ENCODE measurements around the gene UGT1A9.
"Not testable (repeated sequence)": the region's sequence is repeated elsewhere in the genome, so short reads cannot be mapped to it uniquely, and the experiment has no call there.

UGT1A9 gene

GRCh38 chr2:233743464-233744259 is 72.0 kb downstream of the UGT1A9 start:
- H3K36me3 Mint-ChIP-seq (ENCODE audit: insufficient read depth), result no peaks in the 10 kb centered on the region
- H3K9me3 Mint-ChIP-seq, result no peaks in the 10 kb centered on the region
- no peak overlapping the region for H3K27ac Mint-ChIP-seq (ENCODE audit: low read depth)
- ATAC-seq (replicated peaks; ENCODE audit: extremely low read depth, poor library complexity, severe bottlenecking), result no peak
- H3K27me3 Mint-ChIP-seq, result peaks cover 60% of the 10 kb centered on the region
- no peak overlapping the region for H3K4me3 Mint-ChIP-seq
- no peaks in the 10 kb centered on the region for H3K4me1 Mint-ChIP-seq
- DNase-seq (ENCODE audit: low spot score in 2 of 2), result no peak

- Mint-ChIP-seq H3K27me3 (peaks cover 60% of the 10 kb centered on the region), H3K9me3 (no peaks in the 10 kb centered on the region), H3K27ac (ENCODE audit: low read depth) (no peak overlapping the region), H3K4me3 (no peak overlapping the region), H3K36me3 (ENCODE audit: insufficient read depth) (no peaks in the 10 kb centered on the region), H3K4me1 (no peaks in the 10 kb centered on the region)
- DNase-seq (ENCODE audit: low spot score in 2 of 2), result no peak
- no peak for ATAC-seq (replicated peaks; ENCODE audit: extremely low read depth, poor library complexity, severe bottlenecking)
Observed at GRCh38 chr2:233745073-233745755, 73.5 kb downstream of the UGT1A9 start.

GRCh38 chr2:233745838-233746237 is 74.1 kb downstream of the UGT1A9 start:
- H3K4me1 Mint-ChIP-seq; H3K27ac Mint-ChIP-seq (ENCODE audit: low read depth); DNase-seq (ENCODE audit: low spot score in 2 of 2); H3K4me3 Mint-ChIP-seq; H3K9me3 Mint-ChIP-seq; ATAC-seq (replicated peaks; ENCODE audit: extremely low read depth, poor library complexity, severe bottlenecking); H3K36me3 Mint-ChIP-seq (ENCODE audit: insufficient read depth): not testable (repeated sequence)
- peaks cover 58% of the 10 kb centered on the region for H3K27me3 Mint-ChIP-seq

- H3K9me3 Mint-ChIP-seq, result no peaks in the 10 kb centered on the region
- H3K27me3 Mint-ChIP-seq, result peaks cover 58% of the 10 kb centered on the region
Observed at GRCh38 chr2:233746475-233747282, 75.0 kb downstream of the UGT1A9 start.

GRCh38 chr2:233747283-233747544 is 75.5 kb downstream of the UGT1A9 start:
- no peaks in the 10 kb centered on the region for H3K9me3 Mint-ChIP-seq
- no peak overlapping the region for H3K4me3 Mint-ChIP-seq
- no peaks in the 10 kb centered on the region for H3K36me3 Mint-ChIP-seq (ENCODE audit: insufficient read depth)
- H3K27me3 Mint-ChIP-seq, result peaks cover 64% of the 10 kb centered on the region
- H3K27ac Mint-ChIP-seq (ENCODE audit: low read depth), result no peak overlapping the region
- no peaks in the 10 kb centered on the region for H3K4me1 Mint-ChIP-seq
- no peak for DNase-seq (ENCODE audit: low spot score in 2 of 2)
- no peak for ATAC-seq (replicated peaks; ENCODE audit: extremely low read depth, poor library complexity, severe bottlenecking)

More at GRCh38 chr2:233746475-233747282, 75.0 kb downstream of the UGT1A9 start:
- H3K36me3 Mint-ChIP-seq (ENCODE audit: insufficient read depth), result no peaks in the 10 kb centered on the region
- H3K4me3 Mint-ChIP-seq, result no peak overlapping the region
- DNase-seq (ENCODE audit: low spot score in 2 of 2), result no peak
- ATAC-seq (replicated peaks; ENCODE audit: extremely low read depth, poor library complexity, severe bottlenecking), result no peak
- no peak overlapping the region for H3K27ac Mint-ChIP-seq (ENCODE audit: low read depth)
- H3K4me1 Mint-ChIP-seq, result no peaks in the 10 kb centered on the region

- H3K4me1 Mint-ChIP-seq; ATAC-seq (replicated peaks; ENCODE audit: extremely low read depth, poor library complexity, severe bottlenecking); H3K27ac Mint-ChIP-seq (ENCODE audit: low read depth); DNase-seq (ENCODE audit: low spot score in 2 of 2); H3K36me3 Mint-ChIP-seq (ENCODE audit: insufficient read depth); H3K4me3 Mint-ChIP-seq; H3K9me3 Mint-ChIP-seq: not testable (repeated sequence)
- peaks cover 80% of the 10 kb centered on the region for H3K27me3 Mint-ChIP-seq
Observed at GRCh38 chr2:233750689-233751088, 79.0 kb downstream of the UGT1A9 start.

- H3K4me1 Mint-ChIP-seq; DNase-seq (ENCODE audit: low spot score in 2 of 2); H3K36me3 Mint-ChIP-seq (ENCODE audit: insufficient read depth); H3K9me3 Mint-ChIP-seq; H3K4me3 Mint-ChIP-seq; H3K27ac Mint-ChIP-seq (ENCODE audit: low read depth); ATAC-seq (replicated peaks; ENCODE audit: extremely low read depth, poor library complexity, severe bottlenecking): not testable (repeated sequence)
- H3K27me3 Mint-ChIP-seq, result peaks cover 76% of the 10 kb centered on the region
Observed at GRCh38 chr2:233751212-233752009, 79.7 kb downstream of the UGT1A9 start.

GRCh38 chr2:233754872-233755611 is 83.3 kb downstream of the UGT1A9 start:
- DNase-seq (ENCODE audit: low spot score in 2 of 2), result no peak
- peaks cover 1% of the 10 kb centered on the region for H3K36me3 Mint-ChIP-seq (ENCODE audit: insufficient read depth)
- H3K27me3 Mint-ChIP-seq, result peaks cover 49% of the 10 kb centered on the region
- no peaks in the 10 kb centered on the region for H3K9me3 Mint-ChIP-seq
- H3K4me3 Mint-ChIP-seq, result no peak overlapping the region
- ATAC-seq (replicated peaks; ENCODE audit: extremely low read depth, poor library complexity, severe bottlenecking), result no peak
- no peaks in the 10 kb centered on the region for H3K4me1 Mint-ChIP-seq
- no peak overlapping the region for H3K27ac Mint-ChIP-seq (ENCODE audit: low read depth)

- H3K27ac Mint-ChIP-seq (ENCODE audit: low read depth), result no peak overlapping the region
- H3K27me3 Mint-ChIP-seq, result peaks cover 43% of the 10 kb centered on the region
- H3K9me3 Mint-ChIP-seq, result no peaks in the 10 kb centered on the region
- H3K4me1 Mint-ChIP-seq, result no peaks in the 10 kb centered on the region
- ATAC-seq (replicated peaks; ENCODE audit: extremely low read depth, poor library complexity, severe bottlenecking), result no peak
- peaks cover 1% of the 10 kb centered on the region for H3K36me3 Mint-ChIP-seq (ENCODE audit: insufficient read depth)
- no peak for DNase-seq (ENCODE audit: low spot score in 2 of 2)
- no peak overlapping the region for H3K4me3 Mint-ChIP-seq
Observed at GRCh38 chr2:233756429-233757081, 84.9 kb downstream of the UGT1A9 start.

- no peak overlapping the region for H3K27ac Mint-ChIP-seq (ENCODE audit: low read depth)
- H3K4me1 Mint-ChIP-seq, result no peaks in the 10 kb centered on the region
- H3K4me3 Mint-ChIP-seq, result no peak overlapping the region
- DNase-seq (ENCODE audit: low spot score in 2 of 2) (no peak), ATAC-seq (replicated peaks; ENCODE audit: extremely low read depth, poor library complexity, severe bottlenecking) (no peak)
- H3K27me3 Mint-ChIP-seq, result peaks cover 32% of the 10 kb centered on the region
- H3K36me3 Mint-ChIP-seq (ENCODE audit: insufficient read depth), result peaks cover 1% of the 10 kb centered on the region
- no peaks in the 10 kb centered on the region for H3K9me3 Mint-ChIP-seq
Observed at GRCh38 chr2:233758141-233758540, 86.4 kb downstream of the UGT1A9 start.

- no peaks in the 10 kb centered on the region for H3K4me1 Mint-ChIP-seq
- peaks cover 32% of the 10 kb centered on the region for H3K27me3 Mint-ChIP-seq
- no peaks in the 10 kb centered on the region for H3K9me3 Mint-ChIP-seq
- no peak for DNase-seq (ENCODE audit: low spot score in 2 of 2)
- H3K36me3 Mint-ChIP-seq (ENCODE audit: insufficient read depth), result peaks cover 1% of the 10 kb centered on the region
- H3K4me3 Mint-ChIP-seq, result no peak overlapping the region
- no peak overlapping the region for H3K27ac Mint-ChIP-seq (ENCODE audit: low read depth)
- ATAC-seq (replicated peaks; ENCODE audit: extremely low read depth, poor library complexity, severe bottlenecking), result no peak
Observed at GRCh38 chr2:233758849-233759248, 87.2 kb downstream of the UGT1A9 start.
